Activated T-helper 9 cell treated with anti-CD3 and anti-CD28 coated beads, Interleukin-2, amount 50 U/mL, for 16 hours (primary cell): ENCODE measurements around the gene DGCR6L.
"Not testable (repeated sequence)": the region's sequence is repeated elsewhere in the genome, so short reads cannot be mapped to it uniquely, and the experiment has no call there.

ENCODE experiments used
- DNase-seq: peaks from one replicate; pipeline ENCODE4 v3.0.0-alpha.2; 2020; ENCODE audit warnings: low read depth

The DGCR6L gene

GRCh38 chr22:20319745-20320658 lies at the start of gene DGCR6L:
DGCR6L (minus strand) TSS chr22:20320060; CDS start chr22:20319988, 72 bp downstream.
- DNase-seq = peak; percentile 97

DNA sequence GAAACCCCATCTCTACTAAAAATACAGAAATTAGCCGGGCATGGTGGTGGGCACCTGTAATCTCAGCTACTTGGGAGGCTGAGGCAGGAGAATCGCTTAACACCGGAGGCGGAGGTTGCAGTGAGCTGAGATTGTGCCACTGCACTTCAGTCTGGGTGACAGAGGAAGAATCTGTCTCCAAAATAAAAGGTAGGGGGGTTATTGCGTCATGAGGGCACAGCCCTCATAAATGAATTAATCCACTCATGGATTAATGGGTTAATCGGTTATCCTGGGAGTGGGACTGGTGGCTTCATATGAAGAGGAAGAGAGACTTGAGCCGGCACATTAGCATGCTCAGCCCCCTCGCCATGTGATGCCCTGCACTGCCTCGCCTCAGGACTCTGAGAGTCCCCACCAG lies 49.0 kb upstream of the DGCR6L start:
- DNase-seq = not testable (repeated sequence)

DNA sequence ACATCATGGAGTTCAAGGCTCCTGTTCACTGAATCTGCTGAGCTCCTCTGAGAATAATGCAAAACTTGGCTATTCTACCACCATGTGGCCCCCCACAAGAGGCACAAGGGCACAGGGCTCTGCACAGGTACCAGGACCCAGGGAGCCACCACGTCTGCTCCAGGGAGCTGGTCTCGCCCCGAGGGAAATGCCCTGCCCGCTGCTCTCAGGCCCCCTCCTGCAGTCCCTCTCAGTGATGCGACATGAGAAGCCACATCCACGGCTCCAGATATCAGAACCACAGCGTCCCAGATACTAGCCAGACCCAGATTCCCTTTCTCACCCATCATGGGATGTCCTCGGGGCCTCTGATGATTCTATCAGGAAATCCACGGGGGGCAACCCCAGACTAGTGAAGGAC lies 47.0 kb upstream of the DGCR6L start:
- DNase-seq = not testable (repeated sequence)

GRCh38 chr22:20364335-20365260 lies 44.7 kb upstream of the DGCR6L start:
- DNase-seq = not testable (repeated sequence)

DNA sequence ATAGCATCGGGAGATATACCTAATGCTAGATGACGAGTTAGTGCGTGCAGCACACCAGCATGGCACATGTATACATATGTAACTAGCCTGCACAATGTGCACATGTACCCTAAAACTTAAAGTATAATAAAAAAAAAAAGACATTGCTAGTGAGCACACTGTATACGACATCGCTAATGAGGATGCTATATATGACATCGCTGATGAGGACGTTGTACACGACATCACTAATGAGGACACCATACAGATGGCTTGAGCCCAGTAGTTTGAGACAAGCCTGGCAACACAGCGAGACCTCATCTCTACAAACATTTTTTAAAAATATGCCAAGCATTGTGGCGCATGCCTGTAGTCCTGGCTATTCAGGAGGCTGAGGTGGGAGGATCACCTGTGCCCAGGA lies 42.5 kb upstream of the DGCR6L start:
- not testable (repeated sequence) for DNase-seq

GRCh38 chr22:20361752-20362229 lies 41.9 kb upstream of the DGCR6L start:
- not testable (repeated sequence) for DNase-seq

GRCh38 chr22:20360866-20361751 lies 41.2 kb upstream of the DGCR6L start:
- not testable (repeated sequence) for DNase-seq

- not testable (repeated sequence) for DNase-seq
Measured at GRCh38 chr22:20360261-20360660, 40.4 kb upstream of the DGCR6L start.

DNA sequence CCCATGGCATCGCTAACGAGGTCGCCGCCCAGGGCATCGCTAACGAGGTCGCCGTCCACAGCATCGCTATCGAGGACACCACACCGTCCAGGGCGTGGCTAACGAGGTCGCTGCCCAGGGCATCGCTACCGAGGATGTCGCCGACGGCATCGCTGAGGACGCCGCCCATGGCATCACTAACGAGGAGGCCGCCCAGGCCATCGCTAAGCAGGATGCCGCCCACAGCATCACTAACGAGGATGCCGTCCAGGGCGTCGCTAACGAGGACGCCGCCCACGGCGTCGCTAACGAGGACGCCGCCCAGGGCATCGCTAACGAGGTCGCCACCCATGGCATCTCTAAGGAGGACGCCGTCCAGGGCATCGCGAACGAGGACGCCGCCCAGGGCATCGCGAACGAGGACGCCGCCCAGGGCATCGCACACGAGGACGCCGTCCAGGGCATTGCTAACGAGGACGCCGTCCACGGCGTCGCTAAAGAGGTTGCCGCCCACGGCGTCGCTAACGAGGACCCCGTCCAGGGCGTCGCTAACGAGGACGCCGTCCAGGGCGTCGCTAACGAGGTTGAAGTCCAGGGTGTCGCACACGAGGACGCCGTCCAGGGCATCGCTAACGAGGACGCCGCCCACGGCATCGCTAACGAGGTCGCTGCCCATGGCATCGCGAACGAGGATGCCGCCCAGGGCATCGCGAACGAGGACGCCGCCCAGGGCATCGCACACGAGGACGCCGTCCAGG lies 38.8 kb upstream of the DGCR6L start:
- not testable (repeated sequence) for DNase-seq

DNA sequence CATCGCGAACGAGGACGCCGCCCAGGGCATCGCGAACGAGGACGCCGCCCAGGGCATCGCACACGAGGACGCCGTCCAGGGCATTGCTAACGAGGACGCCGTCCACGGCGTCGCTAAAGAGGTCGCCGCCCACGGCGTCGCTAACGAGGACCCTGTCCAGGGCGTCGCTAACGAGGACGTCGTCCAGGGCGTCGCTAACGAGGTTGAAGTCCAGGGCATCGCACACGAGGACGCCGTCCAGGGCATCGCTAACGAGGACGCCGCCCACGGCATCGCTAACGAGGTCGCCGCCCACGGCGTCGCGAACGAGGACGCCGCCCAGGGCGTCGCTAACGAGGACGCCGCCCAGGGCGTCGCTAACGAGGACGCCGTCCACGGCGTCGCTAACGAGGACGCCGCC lies 38.1 kb upstream of the DGCR6L start:
- not testable (repeated sequence) for DNase-seq

GRCh38 chr22:20356906-20357305 lies 37.0 kb upstream of the DGCR6L start:
- not testable (repeated sequence) for DNase-seq

- not testable (repeated sequence) for DNase-seq
Measured at GRCh38 chr22:20355939-20356636, 36.2 kb upstream of the DGCR6L start.

DNA sequence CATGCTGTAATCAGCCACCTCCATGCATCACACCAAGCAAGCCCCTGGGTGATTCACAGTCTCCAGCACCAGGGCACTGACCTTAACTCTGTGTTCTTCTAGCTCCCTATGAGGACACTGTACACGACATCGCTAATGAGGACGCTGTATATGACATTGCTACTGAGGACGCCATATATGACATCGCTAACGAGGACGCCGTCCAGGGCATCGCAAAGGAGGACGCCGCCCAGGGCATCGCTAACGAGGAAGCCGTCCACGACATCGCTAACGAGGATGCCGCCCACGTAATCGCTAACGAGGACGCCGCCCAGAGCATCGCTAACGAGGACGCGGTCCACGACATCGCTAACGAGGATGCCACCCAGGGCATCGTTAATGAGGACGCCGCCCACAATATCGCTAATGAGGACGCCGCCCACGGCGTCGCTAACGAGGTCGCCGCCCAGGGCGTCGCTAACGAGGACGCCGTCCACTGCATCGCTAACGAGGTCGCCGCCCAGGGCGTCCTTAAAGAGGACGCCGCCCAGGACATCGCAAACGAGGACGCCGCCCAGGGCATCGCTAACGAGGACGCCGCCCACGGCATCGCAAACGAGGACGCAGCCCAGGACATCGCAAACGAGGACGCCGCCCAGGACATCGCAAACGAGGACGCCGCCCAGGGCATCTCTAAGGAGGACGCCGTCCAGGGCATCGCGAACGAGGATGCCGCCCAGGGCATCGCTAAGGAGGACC lies 34.5 kb upstream of the DGCR6L start:
- DNase-seq = no peak

- not testable (repeated sequence) for DNase-seq
Measured at GRCh38 chr22:20352536-20352935, 32.7 kb upstream of the DGCR6L start.

GRCh38 chr22:20346553-20346952 lies 26.7 kb upstream of the DGCR6L start:
- DNase-seq = not testable (repeated sequence)

GRCh38 chr22:20338291-20338690 lies 18.4 kb upstream of the DGCR6L start:
- not testable (repeated sequence) for DNase-seq

- DNase-seq = not testable (repeated sequence)
Measured at GRCh38 chr22:20337807-20338206, 17.9 kb upstream of the DGCR6L start.

GRCh38 chr22:20336561-20336960 lies 16.7 kb upstream of the DGCR6L start:
- not testable (repeated sequence) for DNase-seq

- not testable (repeated sequence) for DNase-seq
Measured at GRCh38 chr22:20328569-20328930, 8.7 kb upstream of the DGCR6L start.
